ACC112 (cell line): Measurements from ENCODE around the gene LRP1B.
A peak's percentile ranks its signal among the peaks of the same experiment; 100 is the strongest.

ENCODE experiments used
- H2AFZ ChIP-seq: fragments of 200-600 bp; sonication (generic); one replicate; pipeline ENCODE4 v1.6.0; 2017; ENCODE audit warnings: antibody characterized with exemption, low read length; ENCODE audit not compliant: unreplicated experiment
- H3K27ac ChIP-seq: fragments of 200-600 bp; sonication (generic); 2 replicates; pipeline ENCODE4 v1.5.1; 2014; ENCODE audit warnings: low read depth, mild to moderate bottlenecking, antibody characterized with exemption, low read length, moderate library complexity
- H3K27me3 ChIP-seq: fragments of 200-600 bp; sonication (generic); 2 replicates; pipeline ENCODE4 v1.6.1; 2014; ENCODE audit warnings: mild to moderate bottlenecking, antibody characterized with exemption, low read length, moderate library complexity, mixed read lengths; ENCODE audit not compliant: insufficient read depth
- H3K36me3 ChIP-seq: fragments of 200-600 bp; sonication (generic); 2 replicates; pipeline ENCODE4 v1.6.1; 2016; ENCODE audit warnings: mild to moderate bottlenecking, antibody characterized with exemption, low read length, moderate library complexity, mixed read lengths; ENCODE audit not compliant: insufficient read depth
- H3K4me1 ChIP-seq: fragments of 200-600 bp; sonication (generic); one replicate; pipeline ENCODE4 v1.6.1; 2016; ENCODE audit warnings: low read length, mixed read lengths; ENCODE audit not compliant: insufficient read depth, unreplicated experiment, control insufficient read depth
- H3K4me3 ChIP-seq: fragments of 200-600 bp; sonication (generic); 2 replicates; pipeline ENCODE4 v1.5.1; 2014; ENCODE audit warnings: mild to moderate bottlenecking, low read depth, low read length
- H3K79me2 ChIP-seq: fragments of 200-600 bp; sonication (generic); one replicate; pipeline ENCODE4 v1.6.0; 2016; ENCODE audit warnings: low read length; ENCODE audit not compliant: control insufficient read depth, unreplicated experiment, insufficient read depth

LRP1B gene

DNA sequence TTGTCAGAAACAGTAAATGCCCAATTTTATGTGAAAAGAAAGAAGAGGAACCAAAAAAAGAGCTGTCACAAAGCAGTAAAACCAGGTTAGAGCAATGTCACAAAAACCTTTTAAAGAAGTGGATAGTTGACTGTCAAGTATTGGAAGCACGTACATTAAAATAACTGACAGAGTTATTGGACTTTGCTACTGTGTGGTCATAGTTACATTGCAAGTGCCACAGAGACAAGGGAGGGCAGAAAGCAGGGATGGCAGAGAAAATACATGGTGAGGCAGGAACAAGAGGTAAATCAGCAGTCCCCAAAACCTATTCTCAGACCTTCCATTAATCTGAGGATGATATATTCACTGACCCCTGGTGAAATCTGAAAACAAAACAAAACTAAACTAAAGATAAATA, 116.3 kb downstream of the LRP1B start:
- Histone ChIP-seq H2AFZ (no peak overlapping the region), H3K27ac (no peak overlapping the region)

DNA sequence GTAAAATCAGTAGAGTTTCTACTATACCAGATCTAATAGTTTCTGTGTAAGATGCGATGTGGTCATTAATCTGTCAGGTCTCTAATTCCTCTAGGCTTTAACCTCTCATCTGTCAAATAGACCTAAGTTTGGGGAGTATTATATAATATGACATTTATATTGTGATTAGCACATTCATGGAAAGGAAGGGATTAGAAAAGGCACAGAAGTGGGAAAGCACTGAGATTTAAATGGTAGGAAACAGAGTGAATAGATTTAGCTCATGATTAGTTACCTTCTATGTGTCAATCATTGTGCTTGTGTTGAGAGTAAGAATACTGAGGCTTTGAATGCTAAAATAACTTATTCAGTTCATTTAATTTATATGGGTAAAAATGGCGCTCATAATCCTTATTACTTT, 118.0 kb downstream of the LRP1B start:
- no peaks in the 10 kb centered on the region for H3K27me3 ChIP-seq
- H2AFZ ChIP-seq, result no peak overlapping the region
- no peak overlapping the region for H3K27ac ChIP-seq
- H3K36me3 ChIP-seq, result no peaks in the 10 kb centered on the region
- no peaks in the 10 kb centered on the region for H3K4me1 ChIP-seq
- no peak overlapping the region for H3K4me3 ChIP-seq
- no peaks in the 10 kb centered on the region for H3K79me2 ChIP-seq

More for the DNA sequence above, 116.3 kb downstream of the LRP1B start:
- Histone ChIP-seq H3K36me3 (no peaks in the 10 kb centered on the region), H3K79me2 (no peaks in the 10 kb centered on the region), H3K4me3 (no peak overlapping the region), H3K4me1 (no peaks in the 10 kb centered on the region), H3K27me3 (no peaks in the 10 kb centered on the region)

DNA sequence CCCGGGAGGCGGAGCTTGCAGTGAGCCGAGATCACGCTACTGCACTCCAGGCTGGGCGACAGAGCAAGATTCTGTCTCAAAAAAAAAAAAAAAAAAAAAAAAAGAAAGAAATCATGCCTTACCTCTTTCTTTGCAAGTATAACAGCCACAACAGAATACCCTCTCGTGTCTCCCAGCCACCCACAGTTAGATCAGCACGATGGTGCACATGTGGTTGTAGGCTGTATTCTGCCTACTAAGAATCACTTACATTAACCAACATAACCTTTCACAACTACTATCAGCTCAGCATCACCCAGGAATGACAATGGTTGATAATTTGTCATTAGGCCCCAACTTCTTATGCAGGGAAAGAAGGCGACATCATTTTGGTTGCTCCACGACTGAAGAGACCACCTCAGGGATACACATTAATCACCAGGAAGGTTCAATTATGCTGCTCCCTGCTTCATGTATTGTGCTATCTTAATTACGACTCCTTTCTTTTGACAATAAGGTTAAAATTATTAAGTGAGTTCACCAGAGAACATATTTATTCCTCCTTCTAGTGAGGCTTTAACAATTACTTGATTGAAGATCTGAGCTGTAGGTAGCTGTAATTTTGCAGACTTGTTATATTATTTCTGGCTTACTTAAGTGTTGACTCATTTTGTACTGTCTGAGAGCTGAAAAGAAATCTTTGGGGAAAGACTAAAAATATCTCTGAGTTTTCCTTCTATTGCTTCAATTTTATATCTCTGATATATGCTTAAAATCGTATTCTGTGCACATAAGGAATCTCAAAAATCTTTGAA, 120.1 kb downstream of the LRP1B start:
- no peaks in the 10 kb centered on the region for H3K36me3 ChIP-seq
- no peaks in the 10 kb centered on the region for H3K79me2 ChIP-seq
- no peak overlapping the region for H3K4me3 ChIP-seq
- H3K27ac ChIP-seq, result no peak overlapping the region
- no peaks in the 10 kb centered on the region for H3K4me1 ChIP-seq
- no peaks in the 10 kb centered on the region for H3K27me3 ChIP-seq
- H2AFZ ChIP-seq, result no peak overlapping the region

DNA sequence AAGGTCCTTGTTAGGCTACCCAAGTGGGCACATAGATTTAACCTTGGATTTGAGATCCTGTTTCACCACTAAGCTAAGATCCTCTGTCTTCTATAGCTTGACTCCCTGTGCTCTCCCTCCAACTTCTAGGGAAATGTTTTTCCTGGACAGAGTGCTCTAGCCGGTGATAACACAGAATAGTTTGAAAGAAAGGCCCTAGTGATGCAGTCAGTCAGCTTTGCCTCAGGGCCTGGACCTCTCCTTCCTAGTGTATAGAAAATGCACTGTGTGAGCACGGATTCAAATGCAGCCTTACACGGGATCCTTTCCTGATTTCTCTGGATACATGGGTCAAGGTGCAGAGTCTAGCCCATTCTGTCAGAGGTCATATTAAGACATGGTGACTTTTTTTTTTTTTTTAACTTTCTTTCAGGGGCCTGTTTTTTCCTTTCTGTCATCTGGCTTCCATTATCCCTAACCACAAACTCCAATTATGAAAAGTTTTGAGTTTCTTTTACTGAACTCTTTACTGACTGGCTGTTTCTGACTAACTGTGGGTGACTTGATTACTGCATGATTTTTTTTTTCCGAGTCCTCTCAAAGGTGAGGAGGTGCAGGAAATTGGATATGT, 122.6 kb downstream of the LRP1B start:
- Histone ChIP-seq H3K4me1 (no peaks in the 10 kb centered on the region), H3K4me3 (no peak overlapping the region), H2AFZ (no peak overlapping the region), H3K27ac (no peak overlapping the region), H3K27me3 (no peaks in the 10 kb centered on the region), H3K79me2 (no peaks in the 10 kb centered on the region), H3K36me3 (no peaks in the 10 kb centered on the region)

DNA sequence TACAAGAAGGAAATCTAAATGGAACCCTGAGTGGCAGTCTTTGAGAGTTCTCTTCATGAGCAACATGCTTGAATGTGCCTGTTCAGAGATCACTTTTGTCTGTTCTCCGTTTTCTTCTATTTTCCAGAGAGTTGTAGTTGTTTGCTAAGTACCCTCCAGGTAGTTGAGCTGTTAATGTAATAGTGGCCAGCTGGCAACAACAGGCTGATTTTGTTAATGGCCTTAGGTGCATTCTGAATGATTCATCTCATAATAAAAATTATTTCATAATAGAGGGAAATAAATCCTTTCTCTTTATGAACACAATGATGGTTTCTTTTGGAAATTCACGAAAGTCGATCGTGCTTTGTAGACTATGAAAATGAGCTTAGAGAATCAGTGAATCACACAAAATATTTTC, 136.8 kb downstream of the LRP1B start:
- H3K4me1 ChIP-seq, result no peaks in the 10 kb centered on the region
- no peak overlapping the region for H3K27ac ChIP-seq
- no peak overlapping the region for H3K4me3 ChIP-seq
- H2AFZ ChIP-seq, result no peak overlapping the region
- H3K27me3 ChIP-seq, result no peaks in the 10 kb centered on the region
- H3K79me2 ChIP-seq, result no peaks in the 10 kb centered on the region
- H3K36me3 ChIP-seq, result no peaks in the 10 kb centered on the region

DNA sequence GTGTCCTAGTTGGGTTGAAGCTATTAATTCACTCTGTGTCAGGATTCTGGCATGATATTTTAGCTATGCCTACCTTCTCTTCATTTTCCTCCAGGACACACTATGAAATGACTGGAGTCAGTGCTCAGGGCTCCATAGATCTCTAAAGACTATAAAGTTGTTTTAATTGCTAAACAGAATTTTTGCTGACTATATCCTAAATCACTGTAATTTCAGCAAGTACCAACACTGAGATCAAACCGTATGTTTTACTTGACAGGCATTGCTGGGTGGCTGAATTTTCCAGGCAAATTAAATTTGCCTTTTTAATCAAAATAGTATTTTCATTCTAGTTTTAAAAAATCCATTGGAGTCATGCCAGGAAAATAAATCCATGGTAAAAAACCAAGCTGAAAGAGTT, 138.1 kb downstream of the LRP1B start:
- no peak overlapping the region for H3K4me3 ChIP-seq
- no peak overlapping the region for H2AFZ ChIP-seq
- no peaks in the 10 kb centered on the region for H3K27me3 ChIP-seq
- no peak overlapping the region for H3K27ac ChIP-seq
- H3K79me2 ChIP-seq, result no peaks in the 10 kb centered on the region
- no peaks in the 10 kb centered on the region for H3K36me3 ChIP-seq
- H3K4me1 ChIP-seq, result no peaks in the 10 kb centered on the region

DNA sequence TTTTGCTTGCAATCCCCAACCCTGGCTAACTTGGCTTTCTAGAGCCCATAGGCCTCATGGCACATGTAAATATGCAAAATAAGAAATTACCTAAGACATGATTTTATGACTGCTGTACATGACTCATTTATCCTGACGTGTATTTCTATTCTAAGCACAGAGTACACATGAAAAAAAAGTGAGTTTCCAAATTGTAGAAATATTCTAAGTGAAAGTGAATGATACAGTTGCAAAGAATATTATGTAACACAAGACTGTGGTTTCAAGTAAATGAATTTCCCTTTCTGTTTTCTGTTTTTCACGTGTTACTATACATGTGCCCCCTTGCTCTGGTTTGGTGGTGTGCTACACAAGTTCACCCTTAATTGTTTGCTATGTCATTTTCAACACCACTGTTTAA, 162.4 kb downstream of the LRP1B start:
- Histone ChIP-seq H3K4me1 (no peaks in the 10 kb centered on the region), H3K4me3 (no peak overlapping the region), H3K79me2 (no peaks in the 10 kb centered on the region), H2AFZ (no peak overlapping the region), H3K27ac (no peak overlapping the region), H3K36me3 (no peaks in the 10 kb centered on the region), H3K27me3 (peaks cover 3% of the 10 kb centered on the region; the same call in 1 of the 2 replicates)

DNA sequence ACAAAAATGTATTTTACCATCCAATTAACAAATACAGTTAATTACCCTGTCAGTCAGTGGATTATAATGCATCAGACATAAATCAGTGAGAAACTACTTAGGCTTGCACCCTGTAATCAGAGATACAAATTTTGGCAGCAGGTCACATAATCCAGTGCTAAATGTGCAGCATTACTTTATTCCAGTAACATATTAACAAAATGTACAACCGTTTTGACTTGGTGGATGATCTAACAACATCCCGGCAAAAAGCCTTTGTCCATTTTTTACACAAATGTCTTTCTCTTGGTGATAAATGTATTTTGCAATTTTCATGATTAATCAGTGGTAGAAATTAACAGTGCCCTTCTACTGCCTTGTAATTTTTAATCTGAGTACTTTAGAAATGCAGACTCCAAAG, 162.8 kb downstream of the LRP1B start:
- Histone ChIP-seq H3K4me1 (no peaks in the 10 kb centered on the region), H3K27ac (no peak overlapping the region), H3K36me3 (no peaks in the 10 kb centered on the region), H3K79me2 (no peaks in the 10 kb centered on the region), H3K4me3 (no peak overlapping the region), H3K27me3 (peaks cover 2% of the 10 kb centered on the region; the same call in 1 of the 2 replicates), H2AFZ (no peak overlapping the region)

DNA sequence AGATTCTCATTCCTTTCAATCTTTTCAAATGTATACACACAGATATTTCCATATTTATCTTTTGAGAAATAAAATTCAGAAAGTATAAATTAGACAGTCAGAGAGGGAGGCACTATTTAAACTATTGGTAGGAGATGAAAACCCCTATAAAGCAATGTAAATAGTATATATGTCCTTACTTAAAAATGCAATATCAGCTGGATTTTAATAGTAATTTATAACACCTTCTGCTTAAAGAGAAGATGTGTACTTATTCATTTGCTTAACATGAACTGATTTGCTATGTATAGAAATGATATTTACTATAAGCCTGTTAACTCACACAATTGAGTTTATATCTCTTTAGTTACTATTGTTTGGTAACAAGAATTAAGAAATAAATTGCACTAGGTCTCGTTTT, 163.3 kb downstream of the LRP1B start:
- Histone ChIP-seq H3K27me3 (no peaks in the 10 kb centered on the region), H3K36me3 (no peaks in the 10 kb centered on the region), H3K79me2 (no peaks in the 10 kb centered on the region), H3K4me1 (no peaks in the 10 kb centered on the region), H2AFZ (no peak overlapping the region), H3K27ac (no peak overlapping the region), H3K4me3 (no peak overlapping the region)

DNA sequence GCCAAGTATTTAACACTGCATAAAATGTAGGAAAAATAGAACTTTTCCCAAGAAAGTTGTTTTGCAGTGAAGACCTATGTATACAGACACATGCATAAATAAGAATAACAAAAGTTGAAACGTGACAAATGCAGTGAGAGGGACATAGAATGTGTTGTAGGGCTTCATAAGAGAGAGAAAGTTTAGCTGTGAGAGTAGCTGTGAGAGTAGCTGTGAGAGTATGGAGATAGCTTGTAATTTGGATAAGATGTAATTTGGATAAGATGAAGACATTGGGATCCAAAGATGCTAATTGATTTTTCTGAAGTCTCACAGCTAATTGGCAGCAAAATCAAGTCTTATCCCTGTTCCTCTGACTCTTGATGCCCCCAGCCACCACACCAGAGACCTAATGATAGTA, 170.9 kb downstream of the LRP1B start:
- Histone ChIP-seq H3K36me3 (no peaks in the 10 kb centered on the region), H3K4me3 (0 out of 2 replicates have a peak overlapping the region, but pooled peaks have one; percentile 12), H2AFZ (no peak overlapping the region)

DNA sequence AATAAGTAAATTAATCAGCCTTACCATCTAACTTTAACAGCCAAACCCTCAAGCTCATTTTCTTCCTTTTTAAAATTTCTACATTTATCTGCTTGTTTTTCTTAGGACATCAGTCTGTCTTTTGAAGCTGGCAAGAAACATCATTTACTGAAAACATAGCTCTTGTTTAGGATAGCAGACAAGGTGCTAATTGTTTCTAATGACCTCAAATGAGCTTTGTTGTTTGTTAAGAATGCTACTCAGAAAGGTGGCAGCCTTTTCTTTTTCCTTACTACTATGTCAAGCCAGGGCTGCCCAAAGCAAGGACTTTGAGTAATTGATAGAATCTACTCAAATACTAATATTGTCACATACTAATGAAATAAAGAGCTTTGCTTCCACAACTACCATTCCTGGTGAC, 171.8 kb downstream of the LRP1B start:
- no peaks in the 10 kb centered on the region for H3K4me1 ChIP-seq
- H3K79me2 ChIP-seq, result no peaks in the 10 kb centered on the region
- H2AFZ ChIP-seq, result no peak overlapping the region
- H3K27ac ChIP-seq, result no peak overlapping the region
- no peaks in the 10 kb centered on the region for H3K27me3 ChIP-seq
- H3K36me3 ChIP-seq, result no peaks in the 10 kb centered on the region
- H3K4me3 ChIP-seq, result no peak overlapping the region

More for the DNA sequence above, 170.9 kb downstream of the LRP1B start:
- H3K27ac ChIP-seq, result no peak overlapping the region
- no peaks in the 10 kb centered on the region for H3K79me2 ChIP-seq
- H3K27me3 ChIP-seq, result no peaks in the 10 kb centered on the region
- H3K4me1 ChIP-seq, result no peaks in the 10 kb centered on the region
